ENCODE data around the gene MEG3. TPM values are rescaled to one million over a fixed set of nuclear protein-coding genes. Genes with fewer than 3 reads are reported as not detected.

MEG3 gene
- total RNA-seq, 1 experiment from 2014 or later, result 62.4 TPM

DNA sequence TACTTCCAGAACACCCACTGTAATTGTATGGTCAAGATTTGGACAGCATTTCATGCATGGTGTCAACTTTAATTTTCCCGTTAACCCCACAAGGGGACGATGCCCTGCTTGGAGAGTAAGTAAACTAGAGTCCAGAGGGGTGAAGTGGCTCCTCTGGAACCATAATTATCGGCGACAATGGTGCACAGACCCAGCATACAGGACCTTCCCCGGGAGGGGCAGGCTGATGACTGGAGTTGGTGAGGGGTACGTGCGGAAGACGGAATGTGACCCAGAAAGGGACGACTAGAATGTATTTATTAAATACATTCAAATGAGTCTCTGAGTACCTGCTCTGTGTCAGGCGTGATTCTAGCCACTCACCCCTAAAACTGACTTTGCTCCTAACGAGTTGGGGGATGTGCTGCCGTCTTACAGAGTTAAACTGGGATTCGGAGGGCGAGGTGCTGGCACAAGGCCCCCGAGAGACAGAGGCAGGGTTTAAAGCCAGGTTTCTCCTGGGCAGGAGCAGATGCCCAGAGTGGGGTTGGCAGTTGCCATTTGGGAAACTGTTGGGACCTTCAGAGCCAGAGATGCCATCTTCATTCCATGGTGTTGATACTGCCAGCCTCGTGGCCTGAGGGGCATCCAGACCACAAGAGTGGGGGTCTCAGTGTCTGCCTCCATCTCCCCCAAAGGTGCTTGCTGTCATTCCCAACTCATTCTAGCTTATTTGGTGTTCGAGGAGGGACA is 66.7 kb downstream of the MEG3 start:
- Histone ChIP-seq H3K27me3 (ENCODE audit: control insufficient read depth, insufficient read depth, low read length) (no peaks in the 10 kb centered on the region), H3K9me3 (ENCODE audit: control insufficient read depth, insufficient read depth, low read depth, low read length) (no peaks in the 10 kb centered on the region), H3K27ac (ENCODE audit: low read length) (no peak overlapping the region), H3K4me1 (ENCODE audit: control insufficient read depth, insufficient read depth, low read length) (no peaks in the 10 kb centered on the region; the same call in 1 of the 2 replicates), H3K4me3 (ENCODE audit: low read depth in 2 of 2, low read length in 2 of 2) (no peak overlapping the region), H3K36me3 (ENCODE audit: control insufficient read depth, insufficient read depth, low read length) (no peaks in the 10 kb centered on the region)
- TF ChIP-seq POLR2AphosphoS5 (IDR thresholded peaks at IDR 0.05; ENCODE audit: low read depth, low read length) (no peak), SIN3A (IDR thresholded peaks at IDR 0.05; ENCODE audit: borderline replicate concordance, insufficient read depth, low read depth, low read length) (no peak), CTCF (IDR thresholded peaks at IDR 0.05) (no peak), REST (IDR thresholded peaks at IDR 0.05; ENCODE audit: insufficient read depth in 1 of 2, low read depth in 2 of 2, low read length in 1 of 2) (no peak), TCF7L2 (IDR thresholded peaks at IDR 0.05; ENCODE audit: low read depth, low read length) (no peak)
- ChIA-PET POLR2A (no interaction called here), CTCF (interaction anchor here (0.7 kb wide), 1 partner anchor 230 kb away, joined by 3 read pairs; no protein-coding TSS in a partner anchor)
- ATAC-seq, result no peak
- no peak for DNase-seq (ENCODE audit: low read depth, low spot score)
- in situ Hi-C loops (cut with HindIII; ENCODE audit: low pct_unique_long_range_greater_than_20kb, low sequenced_read_pairs), result no loop called here
- BruUV-seq (replicated peaks), result no TSS peak
- intact Hi-C loops (cut with micrococcal nuclease; ENCODE audit: unreplicated experiment), result no loop called here

- no TSS peak for BruUV-seq (replicated peaks)
Measured at GRCh38 chr14:100893228-100893601, 67.3 kb downstream of the MEG3 start.

More at GRCh38 chr14:100893228-100893601, 67.3 kb downstream of the MEG3 start:
- intact Hi-C loops (cut with micrococcal nuclease; ENCODE audit: unreplicated experiment), result no loop called here
- ChIA-PET CTCF (interaction anchor here (0.7 kb wide), 1 partner anchor 230 kb away, joined by 3 read pairs; no protein-coding TSS in a partner anchor), POLR2A (no interaction called here)
- Histone ChIP-seq H3K9me3 (ENCODE audit: control insufficient read depth, insufficient read depth, low read depth, low read length) (no peaks in the 10 kb centered on the region), H3K4me3 (ENCODE audit: low read depth in 2 of 2, low read length in 2 of 2) (no peak overlapping the region), H3K36me3 (ENCODE audit: control insufficient read depth, insufficient read depth, low read length) (no peaks in the 10 kb centered on the region), H3K4me1 (ENCODE audit: control insufficient read depth, insufficient read depth, low read length) (no peaks in the 10 kb centered on the region), H3K27me3 (ENCODE audit: control insufficient read depth, insufficient read depth, low read length) (no peaks in the 10 kb centered on the region), H3K27ac (ENCODE audit: low read length) (no peak overlapping the region)
- DNase-seq (ENCODE audit: low read depth, low spot score) (no peak), ATAC-seq (no peak)
- TF ChIP-seq REST (IDR thresholded peaks at IDR 0.05; ENCODE audit: insufficient read depth in 1 of 2, low read depth in 2 of 2, low read length in 1 of 2) (no peak), POLR2AphosphoS5 (IDR thresholded peaks at IDR 0.05; ENCODE audit: low read depth, low read length) (no peak), CTCF (IDR thresholded peaks at IDR 0.05) (no peak), TCF7L2 (IDR thresholded peaks at IDR 0.05; ENCODE audit: low read depth, low read length) (no peak), SIN3A (IDR thresholded peaks at IDR 0.05; ENCODE audit: borderline replicate concordance, insufficient read depth, low read depth, low read length) (no peak)
- in situ Hi-C loops (cut with HindIII; ENCODE audit: low pct_unique_long_range_greater_than_20kb, low sequenced_read_pairs), result no loop called here

All from Panc1 (cell line).